Measurements from ENCODE around the gene AEBP2. TPM values are rescaled to one million over a fixed set of nuclear protein-coding genes. Genes with fewer than 3 reads are reported as not detected.
"Not testable (repeated sequence)": the region's sequence is repeated elsewhere in the genome, so short reads cannot be mapped to it uniquely, and the experiment has no call there.

The AEBP2 gene
- total RNA-seq, 1 experiment from 2014 or later = 7.7 TPM

- DNase-seq (ENCODE audit: low spot score) = not testable (repeated sequence)
Measured at GRCh38 chr12:19552441-19553097, 113.3 kb downstream of the AEBP2 start.

GRCh38 chr12:19553175-19553574, 113.9 kb downstream of the AEBP2 start:
- DNase-seq (ENCODE audit: low spot score) = no peak

GRCh38 chr12:19561411-19561961, 122.2 kb downstream of the AEBP2 start:
- no peak for DNase-seq (ENCODE audit: low spot score)
